Activated naive CD8-positive, alpha-beta T cell treated with anti-CD3 and anti-CD28 coated beads, Interleukin-2, amount 50 U/mL, for 16 hours (primary cell): ENCODE data around the gene SEMA5B.

ENCODE experiments used
- DNase-seq: peaks from one replicate; pipeline ENCODE4 v3.0.0-alpha.2; 2020; ENCODE audit warnings: low read depth, low spot score

SEMA5B gene

GRCh38 chr3:122993124-122993978 is 34.2 kb downstream of the SEMA5B start:
- DNase-seq, result no peak

GRCh38 chr3:122992676-122993075 is 34.9 kb downstream of the SEMA5B start:
- DNase-seq, result no peak

GRCh38 chr3:122992133-122992532 is 35.4 kb downstream of the SEMA5B start:
- no peak for DNase-seq

- no peak for DNase-seq
Measured at GRCh38 chr3:122991236-122991985, 36.2 kb downstream of the SEMA5B start.

GRCh38 chr3:122989856-122990575 is 37.5 kb downstream of the SEMA5B start:
- no peak for DNase-seq

GRCh38 chr3:122988508-122988907 is 39.1 kb downstream of the SEMA5B start:
- DNase-seq, result no peak

- DNase-seq, result no peak
Measured at GRCh38 chr3:122987736-122988319, 39.7 kb downstream of the SEMA5B start.

GRCh38 chr3:122987231-122987630 is 40.3 kb downstream of the SEMA5B start:
- DNase-seq, result no peak

GRCh38 chr3:122986693-122987179 is 40.8 kb downstream of the SEMA5B start:
- no peak for DNase-seq

- DNase-seq, result no peak
Measured at GRCh38 chr3:122985539-122985938, 42.0 kb downstream of the SEMA5B start.

- no peak for DNase-seq
Measured at GRCh38 chr3:122984650-122985049, 42.9 kb downstream of the SEMA5B start.

- DNase-seq, result no peak
Measured at GRCh38 chr3:122984007-122984406, 43.6 kb downstream of the SEMA5B start.

- no peak for DNase-seq
Measured at GRCh38 chr3:122982216-122983185, 45.1 kb downstream of the SEMA5B start.

GRCh38 chr3:122979211-122979610 is 48.4 kb downstream of the SEMA5B start:
- no peak for DNase-seq

GRCh38 chr3:122978569-122978968 is 49.0 kb downstream of the SEMA5B start:
- no peak for DNase-seq

GRCh38 chr3:122977746-122978466 is 49.7 kb downstream of the SEMA5B start:
- DNase-seq, result no peak

GRCh38 chr3:122975924-122976293 is 51.7 kb downstream of the SEMA5B start:
- no peak for DNase-seq

- DNase-seq, result no peak
Measured at GRCh38 chr3:122975163-122975923, 52.2 kb downstream of the SEMA5B start.

GRCh38 chr3:122974764-122975162 is 52.8 kb downstream of the SEMA5B start:
- DNase-seq, result no peak
